GM19468 (cell line): ENCODE data around the gene TMEM238L.
"Not testable (repeated sequence)": the region's sequence is repeated elsewhere in the genome, so short reads cannot be mapped to it uniquely, and the experiment has no call there.

ENCODE experiments used
- ATAC-seq: cut with Tn5 transposase; IDR thresholded peaks from one replicate; pipeline ENCODE4 v1.9.1; 2021; ENCODE audit warnings: mild to moderate bottlenecking, moderate library complexity, moderate number of reproducible peaks; ENCODE audit not compliant: unreplicated experiment; ENCODE audit errors: extremely low read depth

The TMEM238L gene

GRCh38 chr17:10803830-10804475 lies at the start of gene TMEM238L:
Gene TMEM238L, minus strand, starts transcription at chr17:10804099. Its CDS starts 136 bp downstream, at chr17:10803963.
- no peak for ATAC-seq

- not testable (repeated sequence) for ATAC-seq
Observed at GRCh38 chr17:10846636-10847035, 42.7 kb upstream of the TMEM238L start.

- no peak for ATAC-seq
Observed at GRCh38 chr17:10845388-10845751, 41.5 kb upstream of the TMEM238L start.

- ATAC-seq, result peak; percentile 73
Observed at GRCh38 chr17:10844621-10845387, 40.9 kb upstream of the TMEM238L start.

GRCh38 chr17:10843811-10844210 lies 39.9 kb upstream of the TMEM238L start:
- no peak for ATAC-seq

- ATAC-seq, result no peak
Observed at GRCh38 chr17:10842658-10843057, 38.8 kb upstream of the TMEM238L start.

GRCh38 chr17:10838682-10839081 lies 34.8 kb upstream of the TMEM238L start:
- no peak for ATAC-seq

GRCh38 chr17:10837921-10838320 lies 34.0 kb upstream of the TMEM238L start, which contains the start of gene PIRT:
Gene PIRT, minus strand, starts transcription at chr17:10838087. Its CDS starts 12,442 bp downstream, at chr17:10825645.
- ATAC-seq, result no peak

GRCh38 chr17:10836966-10837590 lies 33.2 kb upstream of the TMEM238L start:
- no peak for ATAC-seq

GRCh38 chr17:10836145-10836544 lies 32.2 kb upstream of the TMEM238L start:
- ATAC-seq, result no peak

GRCh38 chr17:10831696-10832095 lies 27.8 kb upstream of the TMEM238L start:
- no peak for ATAC-seq

- no peak for ATAC-seq
Observed at GRCh38 chr17:10827898-10828552, 24.1 kb upstream of the TMEM238L start.

- ATAC-seq, result no peak
Observed at GRCh38 chr17:10824874-10825273, 21.0 kb upstream of the TMEM238L start.

GRCh38 chr17:10821770-10822169 lies 17.9 kb upstream of the TMEM238L start:
- ATAC-seq, result no peak

- ATAC-seq, result no peak
Observed at GRCh38 chr17:10821054-10821453, 17.2 kb upstream of the TMEM238L start.

- no peak for ATAC-seq
Observed at GRCh38 chr17:10815319-10815718, 11.4 kb upstream of the TMEM238L start.

- ATAC-seq, result no peak
Observed at GRCh38 chr17:10814075-10814474, 10.2 kb upstream of the TMEM238L start.

GRCh38 chr17:10812674-10813073 lies 8.8 kb upstream of the TMEM238L start:
- ATAC-seq, result no peak

- no peak for ATAC-seq
Observed at GRCh38 chr17:10809605-10810004, 5.7 kb upstream of the TMEM238L start.

- ATAC-seq, result no peak
Observed at GRCh38 chr17:10807704-10808128, 3.8 kb upstream of the TMEM238L start.
